ENCODE data around the gene HERC2. TPM values are rescaled to one million over a fixed set of nuclear protein-coding genes. Genes with fewer than 3 reads are reported as not detected.

Gene HERC2
- total RNA-seq, 1 donor from 2014 or later: 111 TPM

GRCh38 chr15:28182731-28183130 is 139.2 kb downstream of the HERC2 start:
- peak overlapping the region; percentile 28 for H3K27ac Mint-ChIP-seq (ENCODE audit: unreplicated experiment)
- DNase-seq: no peak

GRCh38 chr15:28182216-28182615 is 139.8 kb downstream of the HERC2 start:
- no peak for DNase-seq

More at GRCh38 chr15:28182731-28183130, 139.2 kb downstream of the HERC2 start:
- TF ChIP-seq CTCF (IDR thresholded peaks at IDR 0.05; ENCODE audit: partially characterized antibody, unreplicated experiment): no peak
- Mint-ChIP-seq H3K4me1 (ENCODE audit: low read depth, unreplicated experiment) (no peaks in the 10 kb centered on the region), H3K36me3 (ENCODE audit: unreplicated experiment) (no peaks in the 10 kb centered on the region), H3K4me3 (ENCODE audit: unreplicated experiment) (no peak overlapping the region), H3K9me3 (ENCODE audit: unreplicated experiment) (no peaks in the 10 kb centered on the region), H3K27me3 (ENCODE audit: unreplicated experiment) (peaks cover 2% of the 10 kb centered on the region)

DNA sequence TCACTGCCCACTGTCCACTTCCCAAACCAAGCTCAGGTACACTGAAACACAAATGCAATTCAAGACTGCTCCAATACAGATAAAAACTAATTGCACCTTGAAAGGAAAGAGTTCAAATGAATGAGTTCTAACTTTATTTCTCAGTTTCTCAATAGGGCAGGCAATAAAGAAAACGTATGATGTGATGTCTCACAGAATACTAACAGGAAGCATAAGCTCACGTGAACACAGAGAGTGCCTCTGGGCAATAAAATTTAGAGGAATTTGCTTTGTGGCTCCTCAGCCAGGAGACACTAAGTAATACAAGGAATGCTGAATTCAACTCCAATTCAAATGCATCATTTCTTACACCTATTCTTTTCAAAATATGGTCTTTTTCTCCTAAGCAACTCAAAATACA is 140.6 kb downstream of the HERC2 start:
- TF ChIP-seq CTCF (IDR thresholded peaks at IDR 0.05; ENCODE audit: partially characterized antibody, unreplicated experiment): no peak
- DNase-seq: no peak
- Mint-ChIP-seq H3K4me1 (ENCODE audit: low read depth, unreplicated experiment) (no peaks in the 10 kb centered on the region), H3K36me3 (ENCODE audit: unreplicated experiment) (no peaks in the 10 kb centered on the region), H3K27me3 (ENCODE audit: unreplicated experiment) (peaks cover 2% of the 10 kb centered on the region), H3K9me3 (ENCODE audit: unreplicated experiment) (no peaks in the 10 kb centered on the region), H3K4me3 (ENCODE audit: unreplicated experiment) (no peak overlapping the region), H3K27ac (ENCODE audit: unreplicated experiment) (no peak overlapping the region)

More at GRCh38 chr15:28182216-28182615, 139.8 kb downstream of the HERC2 start:
- Mint-ChIP-seq H3K27me3 (ENCODE audit: unreplicated experiment) (peaks cover 2% of the 10 kb centered on the region), H3K4me1 (ENCODE audit: low read depth, unreplicated experiment) (no peaks in the 10 kb centered on the region), H3K27ac (ENCODE audit: unreplicated experiment) (no peak overlapping the region), H3K36me3 (ENCODE audit: unreplicated experiment) (no peaks in the 10 kb centered on the region), H3K9me3 (ENCODE audit: unreplicated experiment) (no peaks in the 10 kb centered on the region), H3K4me3 (ENCODE audit: unreplicated experiment) (no peak overlapping the region)
- no peak for TF ChIP-seq CTCF (IDR thresholded peaks at IDR 0.05; ENCODE audit: partially characterized antibody, unreplicated experiment)

DNA sequence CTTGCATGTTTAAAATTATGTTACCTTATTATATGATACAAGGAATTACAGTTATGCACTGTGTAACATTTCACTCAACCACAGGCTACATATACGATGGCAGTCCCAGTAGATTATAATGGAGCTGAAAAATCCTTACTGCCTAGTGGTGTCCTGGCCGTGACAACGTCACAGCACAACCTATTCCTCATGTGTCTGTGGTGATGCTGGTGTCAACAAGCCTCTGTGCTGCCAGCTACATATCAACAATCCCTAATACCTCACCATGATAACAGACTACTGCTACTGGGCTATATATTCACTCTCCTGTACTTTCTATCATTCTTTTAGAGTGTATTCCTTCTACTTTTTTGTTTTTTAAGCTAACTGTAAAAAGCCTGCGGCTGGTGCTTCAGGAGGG is 142.7 kb downstream of the HERC2 start:
- Mint-ChIP-seq H3K27me3 (ENCODE audit: unreplicated experiment) (peaks cover 2% of the 10 kb centered on the region), H3K36me3 (ENCODE audit: unreplicated experiment) (no peaks in the 10 kb centered on the region), H3K9me3 (ENCODE audit: unreplicated experiment) (peaks cover 2% of the 10 kb centered on the region), H3K27ac (ENCODE audit: unreplicated experiment) (no peak overlapping the region), H3K4me1 (ENCODE audit: low read depth, unreplicated experiment) (no peaks in the 10 kb centered on the region), H3K4me3 (ENCODE audit: unreplicated experiment) (no peak overlapping the region)
- TF ChIP-seq CTCF (IDR thresholded peaks at IDR 0.05; ENCODE audit: partially characterized antibody, unreplicated experiment): no peak
- DNase-seq: no peak

- H3K27me3 Mint-ChIP-seq (ENCODE audit: unreplicated experiment): peaks cover 2% of the 10 kb centered on the region
- no peaks in the 10 kb centered on the region for H3K36me3 Mint-ChIP-seq (ENCODE audit: unreplicated experiment)
- no peak for DNase-seq
- H3K4me3 Mint-ChIP-seq (ENCODE audit: unreplicated experiment): no peak overlapping the region
- TF ChIP-seq CTCF (IDR thresholded peaks at IDR 0.05; ENCODE audit: partially characterized antibody, unreplicated experiment): no peak
- H3K4me1 Mint-ChIP-seq (ENCODE audit: low read depth, unreplicated experiment): no peaks in the 10 kb centered on the region
- no peak overlapping the region for H3K27ac Mint-ChIP-seq (ENCODE audit: unreplicated experiment)
- peaks cover 2% of the 10 kb centered on the region for H3K9me3 Mint-ChIP-seq (ENCODE audit: unreplicated experiment)
Observed at GRCh38 chr15:28178727-28179126, 143.3 kb downstream of the HERC2 start.
